H7 (cell line): Measurements from ENCODE around the gene COG8. TPM values are rescaled to one million over a fixed set of nuclear protein-coding genes. Genes with fewer than 3 reads are reported as not detected.

ENCODE experiments used
- DNase-seq: peaks from one replicate; pipeline ENCODE4 v3.0.0; 2012
- H3K27me3 ChIP-seq: 2 replicates; pipeline ENCODE4 v1.6.0; 2011; ENCODE audit warnings: mild to moderate bottlenecking, low read length; ENCODE audit not compliant: control insufficient read depth, insufficient read depth
- H3K36me3 ChIP-seq: replicated peaks from 2 replicates; pipeline ENCODE4 v1.5.1; 2011; ENCODE audit warnings: low read length; ENCODE audit not compliant: control insufficient read depth, insufficient read depth
- H3K4me3 ChIP-seq: 2 replicates; pipeline ENCODE4 v1.5.1; 2011; ENCODE audit warnings: low read depth, mild to moderate bottlenecking, control low read depth, low read length, moderate library complexity; ENCODE audit not compliant: insufficient read depth
- total RNA-seq: library from RNA; depleted of rRNA; stranded (reverse); fragments of >200 nt; shearing (Covaris generic); gene quantifications from 2 replicates; pipeline ENCODE4 v1.2.3, GENCODE V29; 2014

COG8 gene
- total RNA-seq, 1 experiment from 2014 or later, result 71.0 TPM

GRCh38 chr16:69318911-69319289 is 20.5 kb downstream of the COG8 start:
- Histone ChIP-seq H3K36me3 (peaks cover 50% of the 10 kb centered on the region), H3K27me3 (no peaks in the 10 kb centered on the region), H3K4me3 (no peak overlapping the region)
- no peak for DNase-seq

GRCh38 chr16:69318177-69318910 is 21.0 kb downstream of the COG8 start:
- Histone ChIP-seq H3K27me3 (no peaks in the 10 kb centered on the region), H3K4me3 (no peak overlapping the region), H3K36me3 (peaks cover 48% of the 10 kb centered on the region)
- no peak for DNase-seq

GRCh38 chr16:69316595-69317034 is 22.7 kb downstream of the COG8 start:
- Histone ChIP-seq H3K4me3 (no peak overlapping the region), H3K36me3 (peaks cover 38% of the 10 kb centered on the region), H3K27me3 (no peaks in the 10 kb centered on the region)
- no peak for DNase-seq

- Histone ChIP-seq H3K27me3 (no peaks in the 10 kb centered on the region), H3K36me3 (peaks cover 34% of the 10 kb centered on the region), H3K4me3 (no peak overlapping the region)
- peak; percentile 41 for DNase-seq
These were observed 23.7 kb downstream of the COG8 start for GRCh38 chr16:69315486-69316311.

GRCh38 chr16:69314534-69314933 is 24.8 kb downstream of the COG8 start:
- H3K36me3 ChIP-seq, result peaks cover 23% of the 10 kb centered on the region

DNA sequence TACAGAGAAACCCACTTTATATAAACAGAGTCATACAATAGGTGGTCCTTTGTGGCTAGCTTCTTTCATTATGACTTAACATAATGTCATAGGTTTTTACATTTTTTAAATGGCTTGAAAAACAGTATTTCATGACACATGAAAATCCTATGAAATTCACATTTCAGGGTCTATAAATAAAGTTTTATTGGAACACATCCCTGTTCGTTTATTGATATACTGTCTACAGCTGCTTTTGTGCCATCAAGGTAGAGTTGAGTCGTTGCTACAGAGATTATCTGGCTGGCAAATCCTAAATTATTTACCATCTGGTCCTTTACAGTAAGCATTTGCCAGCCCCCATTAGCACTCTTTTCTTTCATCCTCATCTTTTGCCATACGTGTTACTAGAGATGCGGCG is 25.9 kb downstream of the COG8 start:
- Histone ChIP-seq H3K27me3 (no peaks in the 10 kb centered on the region), H3K4me3 (no peak overlapping the region), H3K36me3 (peaks cover 17% of the 10 kb centered on the region)
- no peak for DNase-seq

More at GRCh38 chr16:69314534-69314933, 24.8 kb downstream of the COG8 start:
- Histone ChIP-seq H3K4me3 (no peak overlapping the region), H3K27me3 (no peaks in the 10 kb centered on the region)
- DNase-seq, result no peak

- H3K4me3 ChIP-seq, result peak overlapping the region; percentile 91
- peak; percentile 88 for DNase-seq
These were observed 27.6 kb downstream of the COG8 start for GRCh38 chr16:69311533-69312387.

GRCh38 chr16:69310653-69311532 is 28.5 kb downstream of the COG8 start, which contains the start of gene VPS4A:
Gene VPS4A, plus strand, starts transcription at chr16:69311350. Its CDS starts 162 bp downstream, at chr16:69311512.
- Histone ChIP-seq H3K4me3 (peak within 1 kb of the TSS; percentile 91), H3K27me3 (no peaks in the 10 kb centered on the region), H3K36me3 (peaks cover 8% of the 10 kb centered on the region)
- DNase-seq, result peak; percentile 99

More at GRCh38 chr16:69311533-69312387, 27.6 kb downstream of the COG8 start:
- Histone ChIP-seq H3K36me3 (peaks cover 13% of the 10 kb centered on the region), H3K27me3 (no peaks in the 10 kb centered on the region)

DNA sequence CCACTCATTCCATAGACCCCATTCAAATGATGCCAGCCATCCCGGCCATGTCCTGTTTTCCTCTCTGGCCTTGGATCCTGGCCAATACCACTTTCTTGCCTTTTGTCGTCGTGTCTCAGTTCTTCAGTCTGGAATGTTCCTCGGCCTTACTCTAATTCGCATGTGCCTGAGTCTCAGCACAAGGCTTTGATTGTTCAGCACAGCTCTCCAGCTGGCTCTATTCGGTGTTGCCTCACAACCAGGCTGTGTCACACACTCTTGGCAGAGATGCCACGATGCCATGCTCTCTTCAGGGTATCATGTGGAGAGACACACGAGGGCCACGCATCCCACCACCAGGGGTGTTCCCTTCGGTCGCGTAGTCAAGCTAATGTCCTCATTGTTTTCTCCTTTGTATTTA is 30.0 kb downstream of the COG8 start:
- Histone ChIP-seq H3K4me3 (no peak overlapping the region), H3K36me3 (peaks cover under 1% of the 10 kb centered on the region), H3K27me3 (no peaks in the 10 kb centered on the region)
- no peak for DNase-seq

DNA sequence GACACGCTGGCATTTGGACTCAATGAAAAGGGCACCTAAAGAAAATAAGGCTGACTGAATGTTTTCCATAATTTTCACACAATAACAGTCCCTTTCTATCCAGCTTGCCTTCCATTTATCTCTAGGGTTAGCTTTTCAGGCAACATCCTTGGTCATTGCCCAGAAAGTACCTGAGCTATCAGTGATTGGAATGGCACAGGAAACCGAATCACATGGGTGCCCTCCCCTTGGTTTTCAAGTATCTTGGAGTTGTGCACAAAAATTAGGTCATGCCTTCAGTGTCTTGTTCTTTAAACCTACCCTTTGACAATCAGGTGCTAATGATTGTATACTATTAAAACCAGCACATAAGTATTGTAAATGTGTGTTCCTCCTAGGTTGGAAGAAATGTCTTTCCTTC is 31.5 kb downstream of the COG8 start:
- no peak for DNase-seq
- no peak overlapping the region for H3K4me3 ChIP-seq
- no peaks in the 10 kb centered on the region for H3K36me3 ChIP-seq
- H3K27me3 ChIP-seq, result no peaks in the 10 kb centered on the region

GRCh38 chr16:69307091-69307490 is 32.3 kb downstream of the COG8 start:
- H3K4me3 ChIP-seq, result no peak overlapping the region
- H3K36me3 ChIP-seq, result no peaks in the 10 kb centered on the region
- H3K27me3 ChIP-seq, result no peaks in the 10 kb centered on the region
- DNase-seq, result no peak

- no peaks in the 10 kb centered on the region for H3K27me3 ChIP-seq
- H3K36me3 ChIP-seq, result no peaks in the 10 kb centered on the region
- H3K4me3 ChIP-seq, result no peak overlapping the region
- no peak for DNase-seq
These were observed 33.3 kb downstream of the COG8 start for GRCh38 chr16:69306031-69306430.

DNA sequence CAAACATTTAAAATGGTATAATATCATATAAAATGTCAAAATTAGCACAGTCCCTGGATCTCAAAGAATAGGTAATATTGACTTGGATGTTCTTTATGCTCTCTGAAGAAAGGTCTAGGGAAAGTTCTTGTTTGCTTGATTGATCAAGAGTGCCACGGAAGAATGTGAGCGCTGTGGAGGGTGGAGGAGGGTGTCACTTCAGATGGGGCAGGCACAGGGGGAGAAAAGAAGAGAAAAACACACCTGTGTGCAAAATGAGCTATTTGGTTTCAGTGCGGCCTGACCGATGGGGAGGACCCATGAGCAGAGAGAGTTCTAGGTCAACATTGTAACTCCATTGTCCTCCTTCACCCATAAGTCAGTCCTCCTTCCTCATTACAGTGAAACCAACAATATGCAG is 37.1 kb downstream of the COG8 start:
- H3K36me3 ChIP-seq, result peaks cover 4% of the 10 kb centered on the region

More for the DNA sequence above, 37.1 kb downstream of the COG8 start:
- DNase-seq, result no peak
- H3K27me3 ChIP-seq, result no peaks in the 10 kb centered on the region
- H3K4me3 ChIP-seq, result no peak overlapping the region
